Osteocyte (in vitro differentiated cells): ENCODE data around the gene LRRC2. TPM values are rescaled to one million over a fixed set of nuclear protein-coding genes. Genes with fewer than 3 reads are reported as not detected.

Source experiments
- DNase-seq: peaks from one replicate; pipeline ENCODE4 v3.0.0; 2021; ENCODE audit warnings: mixed read lengths; ENCODE audit not compliant: unreplicated experiment; ENCODE audit errors: extremely low spot score
- H3K27ac Mint-ChIP-seq: one replicate; pipeline ENCODE4 v1.8.0; 2021; ENCODE audit warnings: mild to moderate bottlenecking, mixed read lengths; ENCODE audit not compliant: unreplicated experiment
- H3K27me3 Mint-ChIP-seq: one replicate; pipeline ENCODE4 v1.8.0; 2021; ENCODE audit warnings: mixed read lengths; ENCODE audit not compliant: unreplicated experiment
- H3K36me3 Mint-ChIP-seq: one replicate; pipeline ENCODE4 v1.8.0; 2021; ENCODE audit warnings: mixed read lengths; ENCODE audit not compliant: unreplicated experiment
- H3K4me1 Mint-ChIP-seq: one replicate; pipeline ENCODE4 v1.8.0; 2021; ENCODE audit warnings: mixed read lengths; ENCODE audit not compliant: unreplicated experiment
- H3K4me3 Mint-ChIP-seq: one replicate; pipeline ENCODE4 v1.8.0; 2021; ENCODE audit warnings: mild to moderate bottlenecking, moderate library complexity, mixed read lengths; ENCODE audit not compliant: unreplicated experiment
- H3K9me3 Mint-ChIP-seq: one replicate; pipeline ENCODE4 v1.8.0; 2021; ENCODE audit warnings: mixed read lengths; ENCODE audit not compliant: unreplicated experiment
- CTCF ChIP-seq: fragments of 200-600 bp; sonication (generic); IDR thresholded peaks from 2 replicates; pipeline ENCODE4 v1.5.0; 2021; ENCODE audit warnings: antibody characterized with exemption, mild to moderate bottlenecking, moderate library complexity
- total RNA-seq: library from RNA; stranded (reverse); gene quantifications from 2 replicates; pipeline ENCODE4 v1.2.1, GENCODE V29; 2021

LRRC2 gene
- total RNA-seq, 1 donor from 2014 or later: 1.5 TPM

DNA sequence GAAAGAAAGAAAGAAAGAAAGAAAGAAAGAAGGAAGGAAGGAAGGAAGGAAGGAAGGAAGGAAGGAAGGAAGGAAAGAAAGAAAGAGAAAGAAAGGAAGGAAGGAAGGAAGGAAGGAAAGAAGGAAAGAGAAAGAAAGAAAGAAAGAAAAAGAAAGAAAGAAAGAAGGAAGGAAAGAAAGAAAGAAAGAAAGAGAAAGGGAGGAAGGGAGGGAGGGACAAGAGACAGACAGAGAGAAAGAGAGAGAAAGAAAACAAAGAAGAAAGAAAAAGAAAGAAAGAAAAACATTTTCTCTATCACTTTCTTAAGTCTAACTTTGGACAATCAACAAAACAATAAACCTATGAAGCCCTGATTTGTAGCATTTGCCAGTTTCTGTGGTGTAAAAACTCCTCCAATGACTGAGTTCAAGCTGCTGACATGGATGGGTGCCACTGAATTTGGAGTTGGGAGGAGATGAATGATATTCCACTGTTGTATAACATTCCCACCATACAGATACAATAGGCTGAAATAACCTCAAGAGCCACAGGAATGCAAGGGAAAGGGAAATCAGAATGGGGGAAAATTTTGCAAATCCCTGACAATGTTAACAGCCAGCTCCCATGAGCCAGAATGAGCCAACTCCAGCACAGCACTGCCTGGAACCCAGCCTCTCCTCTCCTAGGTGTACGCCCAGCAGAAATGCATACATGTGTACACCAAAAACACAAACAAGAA lies 83.3 kb downstream of the LRRC2 start:
- no peak for DNase-seq
- no peak for TF ChIP-seq CTCF
- peaks cover 32% of the 10 kb centered on the region for H3K27me3 Mint-ChIP-seq
- H3K27ac Mint-ChIP-seq: no peak overlapping the region
- no peaks in the 10 kb centered on the region for H3K9me3 Mint-ChIP-seq
- H3K4me3 Mint-ChIP-seq: no peak overlapping the region
- no peaks in the 10 kb centered on the region for H3K4me1 Mint-ChIP-seq
- H3K36me3 Mint-ChIP-seq: no peaks in the 10 kb centered on the region

GRCh38 chr3:46481636-46482035 lies 84.5 kb downstream of the LRRC2 start:
- TF ChIP-seq CTCF: no peak
- Mint-ChIP-seq H3K27me3 (peaks cover 42% of the 10 kb centered on the region), H3K4me1 (no peaks in the 10 kb centered on the region), H3K36me3 (no peaks in the 10 kb centered on the region), H3K27ac (no peak overlapping the region), H3K9me3 (no peaks in the 10 kb centered on the region), H3K4me3 (no peak overlapping the region)
- no peak for DNase-seq

DNA sequence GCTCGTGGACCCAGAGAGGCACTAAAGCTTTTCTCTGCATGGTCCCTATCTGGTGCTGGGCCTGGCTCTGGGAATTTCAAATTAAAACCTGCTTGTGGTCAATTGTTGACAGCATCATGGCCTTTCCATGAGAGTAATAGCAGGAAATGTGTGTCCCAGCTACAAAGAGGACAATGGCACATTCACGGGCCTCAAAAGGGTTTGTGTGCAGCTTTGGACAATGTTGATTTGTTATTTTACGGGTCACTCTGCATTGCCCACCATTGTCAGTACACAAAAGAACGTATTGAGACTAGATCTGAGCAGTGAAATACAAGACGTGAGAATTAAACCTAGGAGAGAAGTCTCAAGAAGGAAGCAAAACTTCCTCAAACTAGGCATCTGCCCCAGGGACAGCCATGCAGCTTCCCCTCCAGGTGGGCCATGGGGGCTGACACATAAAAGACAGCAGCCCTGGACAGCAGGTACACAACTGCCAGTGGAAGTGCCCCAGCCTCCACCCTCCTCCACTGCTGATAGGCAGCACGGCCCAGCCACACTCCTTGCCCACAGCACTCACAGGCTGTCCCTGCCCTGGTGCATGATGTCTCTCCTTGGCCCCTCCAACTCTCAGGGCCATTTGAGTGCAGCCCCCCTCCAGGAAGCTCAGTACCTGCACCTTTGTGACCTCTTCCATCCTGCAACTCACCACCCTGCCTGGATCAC lies 85.5 kb downstream of the LRRC2 start:
- H3K27ac Mint-ChIP-seq: no peak overlapping the region
- DNase-seq: no peak
- no peaks in the 10 kb centered on the region for H3K9me3 Mint-ChIP-seq
- no peaks in the 10 kb centered on the region for H3K4me1 Mint-ChIP-seq
- no peak for TF ChIP-seq CTCF
- H3K4me3 Mint-ChIP-seq: no peak overlapping the region
- H3K27me3 Mint-ChIP-seq: peaks cover 52% of the 10 kb centered on the region
- H3K36me3 Mint-ChIP-seq: no peaks in the 10 kb centered on the region

GRCh38 chr3:46479696-46480095 lies 86.4 kb downstream of the LRRC2 start:
- DNase-seq: no peak
- Mint-ChIP-seq H3K9me3 (peaks cover 9% of the 10 kb centered on the region), H3K4me3 (no peak overlapping the region), H3K4me1 (no peaks in the 10 kb centered on the region), H3K36me3 (peaks cover 3% of the 10 kb centered on the region), H3K27me3 (peaks cover 60% of the 10 kb centered on the region), H3K27ac (no peak overlapping the region)
- no peak for TF ChIP-seq CTCF

DNA sequence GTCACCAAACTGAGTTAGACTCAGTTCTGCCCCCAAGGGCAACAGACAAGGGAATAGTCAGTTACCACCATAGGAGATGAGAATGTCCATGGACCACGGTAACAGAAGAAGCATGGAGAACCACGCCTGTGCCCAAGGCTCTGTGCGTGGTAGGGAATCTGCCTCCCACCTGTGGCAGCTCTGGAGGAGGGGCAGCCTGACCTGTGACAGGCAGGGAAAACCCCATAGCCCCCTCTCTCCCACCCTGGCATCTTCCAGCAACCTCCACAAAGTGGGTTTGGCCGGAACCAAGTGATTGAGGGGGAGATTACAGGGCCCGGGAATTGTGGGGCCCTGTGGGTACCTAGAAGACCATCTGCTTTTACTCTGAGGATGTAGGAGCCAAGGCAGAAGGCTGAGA lies 87.1 kb downstream of the LRRC2 start:
- Mint-ChIP-seq H3K9me3 (peaks cover 16% of the 10 kb centered on the region), H3K4me1 (no peaks in the 10 kb centered on the region), H3K27me3 (peaks cover 66% of the 10 kb centered on the region)

More for the DNA sequence above, 87.1 kb downstream of the LRRC2 start:
- no peak for DNase-seq
- Mint-ChIP-seq H3K36me3 (peaks cover 3% of the 10 kb centered on the region), H3K4me3 (no peak overlapping the region), H3K27ac (no peak overlapping the region)
- TF ChIP-seq CTCF: no peak
